HepG2 (cell line): ENCODE data around the gene TGFB2. TPM values are rescaled to one million over a fixed set of nuclear protein-coding genes. Genes with fewer than 3 reads are reported as not detected.

Experiments used
- ATRX ChIP-seq: sonication (generic); formaldehyde crosslinking; IDR thresholded peaks from 2 replicates; pipeline ENCODE4 v1.4.0; 2020; ENCODE audit warnings: missing genetic modification reagents, borderline replicate concordance
- BCL6 ChIP-seq: IDR thresholded peaks from 2 replicates; pipeline ENCODE4 v1.6.1; 2016; ENCODE audit warnings: missing genetic modification reagents, missing compliant biosample characterization
- CEBPB ChIP-seq: IDR thresholded peaks from 2 replicates; pipeline ENCODE4 v1.6.1; 2011; ENCODE audit warnings: low read depth, low read length, improper control_type of control experiment, borderline replicate concordance
- CREB1 ChIP-seq, 2 experiments: fragments of 450-650 bp in 1 of 2; IDR thresholded peaks; 2 replicates each; pipeline ENCODE4 v1.6.1; 2016 to 2017; ENCODE audit warnings: control low read depth in 1 of 2, mild to moderate bottlenecking in 1 of 2, missing compliant biosample characterization in 1 of 2, missing genetic modification characterization in 1 of 2
- EP300 ChIP-seq, 3 experiments: sonication (generic) in 1 of 3; formaldehyde crosslinking in 1 of 3; IDR thresholded peaks; 2 replicates each; pipeline versions ENCODE4 v1.5.1 to v1.6.1; 2011 to 2020; ENCODE audit warnings: low read depth in 2 of 3, low read length in 2 of 3, borderline replicate concordance in 1 of 3, improper control_type of control experiment in 1 of 3, mild to moderate bottlenecking in 1 of 3, missing genetic modification reagents in 1 of 3, moderate library complexity in 1 of 3
- FOSL2 ChIP-seq: sonication (generic); formaldehyde crosslinking; IDR thresholded peaks from 2 replicates; pipeline ENCODE4 v1.4.0; 2020; ENCODE audit warnings: missing genetic modification reagents
- HNF4A ChIP-seq: sonication (generic); formaldehyde crosslinking; IDR thresholded peaks from 2 replicates; pipeline ENCODE4 v1.4.0; 2020; ENCODE audit warnings: missing genetic modification reagents
- PHF21A ChIP-seq: sonication (generic); formaldehyde crosslinking; IDR thresholded peaks from 2 replicates; pipeline ENCODE4 v1.5.0; 2020; ENCODE audit warnings: mild to moderate bottlenecking, missing genetic modification reagents
- PPARG ChIP-seq: conservative IDR thresholded peaks from 2 replicates; pipeline ENCODE4 v1.6.1; 2016; ENCODE audit warnings: missing biosample characterization, missing genetic modification reagents
- RXRB ChIP-seq: IDR thresholded peaks from 2 replicates; pipeline ENCODE4 v1.6.1; 2016; ENCODE audit warnings: borderline replicate concordance, missing genetic modification reagents, missing compliant biosample characterization
- TBX2 ChIP-seq: sonication (generic); formaldehyde crosslinking; IDR thresholded peaks from 2 replicates; pipeline ENCODE4 v1.5.0; 2020; ENCODE audit warnings: missing genetic modification reagents, mild to moderate bottlenecking, borderline replicate concordance
- ZNF644 ChIP-seq: IDR thresholded peaks from 2 replicates; pipeline ENCODE4 v1.6.1; 2016; ENCODE audit warnings: low read depth
- polyA plus RNA-seq, 8 experiments: library from polyadenylated mRNA; depleted of rRNA in 3 of 8; stranded (reverse) in 7 of 8; unstranded in 1 of 8; fragments of >200 nt; fragmentation: Illumina TruSeq in 4 of 8; extraction: Trizol in 4 of 8; gene quantifications; 2 replicates each; pipeline versions ENCODE4 v1.2.1 to v1.2.3, GENCODE V29; 2011 to 2016; ENCODE audit warnings: low read depth in 4 of 8, missing spikeins in 1 of 8, mixed read lengths in 1 of 8; ENCODE audit not compliant: insufficient read depth in 1 of 8
- total RNA-seq, 5 experiments: library from RNA; depleted of rRNA; stranded (reverse); fragments of >200 nt; fragmentation: Illumina TruSeq; extraction: Trizol; gene quantifications; 2 replicates each; pipeline ENCODE4 v1.2.3, GENCODE V29; 2016; ENCODE audit warnings: low read depth in 1 of 5
- TF ChIP-seq, protein P1 (sequence below): sonication (generic); formaldehyde crosslinking; IDR thresholded peaks from 2 replicates; pipeline ENCODE4 v1.5.1; 2020; ENCODE audit warnings: mild to moderate bottlenecking, missing genetic modification reagents, borderline replicate concordance
- TF ChIP-seq, protein P2 (sequence below): IDR thresholded peaks from 2 replicates; pipeline ENCODE4 v1.6.1; 2012; ENCODE audit warnings: low read depth, low read length, improper control_type of control experiment
- TF ChIP-seq, protein P3 (sequence below): sonication (generic); formaldehyde crosslinking; IDR thresholded peaks from 2 replicates; pipeline ENCODE4 v1.4.0; 2020; ENCODE audit warnings: mild to moderate bottlenecking, missing genetic modification reagents, borderline replicate concordance

The TGFB2 gene
- total and polyA plus RNA-seq, 2 of the 13 experiments (the other 11 are each of a cell fraction or from before 2014, with no cell fraction given) = 0.07 TPM; not detected in 1

DNA sequence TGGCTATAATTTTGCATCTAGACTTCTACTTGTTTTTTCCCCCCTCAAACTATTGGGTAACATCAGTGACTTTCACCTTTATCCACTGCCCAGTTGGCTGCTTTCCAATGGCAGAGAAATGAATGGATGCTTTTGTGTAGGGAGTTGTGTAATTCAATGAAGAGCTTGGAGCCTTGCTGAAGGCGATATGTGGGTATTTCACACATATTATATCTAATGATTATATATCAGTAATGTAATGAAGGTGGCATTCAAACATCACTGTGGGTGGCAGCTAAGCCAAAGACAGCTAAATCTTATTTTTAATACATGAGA lies 81.2 kb downstream of the TGFB2 start (continued):
- TF ChIP-seq, protein P1, sequence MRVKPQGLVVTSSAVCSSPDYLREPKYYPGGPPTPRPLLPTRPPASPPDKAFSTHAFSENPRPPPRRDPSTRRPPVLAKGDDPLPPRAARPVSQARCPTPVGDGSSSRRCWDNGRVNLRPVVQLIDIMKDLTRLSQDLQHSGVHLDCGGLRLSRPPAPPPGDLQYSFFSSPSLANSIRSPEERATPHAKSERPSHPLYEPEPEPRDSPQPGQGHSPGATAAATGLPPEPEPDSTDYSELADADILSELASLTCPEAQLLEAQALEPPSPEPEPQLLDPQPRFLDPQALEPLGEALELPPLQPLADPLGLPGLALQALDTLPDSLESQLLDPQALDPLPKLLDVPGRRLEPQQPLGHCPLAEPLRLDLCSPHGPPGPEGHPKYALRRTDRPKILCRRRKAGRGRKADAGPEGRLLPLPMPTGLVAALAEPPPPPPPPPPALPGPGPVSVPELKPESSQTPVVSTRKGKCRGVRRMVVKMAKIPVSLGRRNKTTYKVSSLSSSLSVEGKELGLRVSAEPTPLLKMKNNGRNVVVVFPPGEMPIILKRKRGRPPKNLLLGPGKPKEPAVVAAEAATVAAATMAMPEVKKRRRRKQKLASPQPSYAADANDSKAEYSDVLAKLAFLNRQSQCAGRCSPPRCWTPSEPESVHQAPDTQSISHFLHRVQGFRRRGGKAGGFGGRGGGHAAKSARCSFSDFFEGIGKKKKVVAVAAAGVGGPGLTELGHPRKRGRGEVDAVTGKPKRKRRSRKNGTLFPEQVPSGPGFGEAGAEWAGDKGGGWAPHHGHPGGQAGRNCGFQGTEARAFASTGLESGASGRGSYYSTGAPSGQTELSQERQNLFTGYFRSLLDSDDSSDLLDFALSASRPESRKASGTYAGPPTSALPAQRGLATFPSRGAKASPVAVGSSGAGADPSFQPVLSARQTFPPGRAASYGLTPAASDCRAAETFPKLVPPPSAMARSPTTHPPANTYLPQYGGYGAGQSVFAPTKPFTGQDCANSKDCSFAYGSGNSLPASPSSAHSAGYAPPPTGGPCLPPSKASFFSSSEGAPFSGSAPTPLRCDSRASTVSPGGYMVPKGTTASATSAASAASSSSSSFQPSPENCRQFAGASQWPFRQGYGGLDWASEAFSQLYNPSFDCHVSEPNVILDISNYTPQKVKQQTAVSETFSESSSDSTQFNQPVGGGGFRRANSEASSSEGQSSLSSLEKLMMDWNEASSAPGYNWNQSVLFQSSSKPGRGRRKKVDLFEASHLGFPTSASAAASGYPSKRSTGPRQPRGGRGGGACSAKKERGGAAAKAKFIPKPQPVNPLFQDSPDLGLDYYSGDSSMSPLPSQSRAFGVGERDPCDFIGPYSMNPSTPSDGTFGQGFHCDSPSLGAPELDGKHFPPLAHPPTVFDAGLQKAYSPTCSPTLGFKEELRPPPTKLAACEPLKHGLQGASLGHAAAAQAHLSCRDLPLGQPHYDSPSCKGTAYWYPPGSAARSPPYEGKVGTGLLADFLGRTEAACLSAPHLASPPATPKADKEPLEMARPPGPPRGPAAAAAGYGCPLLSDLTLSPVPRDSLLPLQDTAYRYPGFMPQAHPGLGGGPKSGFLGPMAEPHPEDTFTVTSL (CRISPR knock-in tag) = peak; percentile 82; the same call in 1 of the 2 replicates
- peak; percentile 90 for TF ChIP-seq PPARG (CRISPR knock-in tag)
- TF ChIP-seq ZNF644 (CRISPR knock-in tag) = peak; percentile 83
- TF ChIP-seq CREB1 (IDR thresholded peaks at IDR 0.05) = no peak
- peak; percentile 36; the same call in 1 of the 2 replicates for TF ChIP-seq CREB1 (CRISPR knock-in tag; IDR thresholded peaks at IDR 0.05)
- peak; percentile 85 for TF ChIP-seq RXRB (CRISPR knock-in tag)
- peak; percentile 82 for TF ChIP-seq HNF4A (CRISPR knock-in tag)
- peak; percentile 40; the same call in 1 of the 2 replicates for TF ChIP-seq FOSL2 (CRISPR knock-in tag)
- TF ChIP-seq PHF21A (CRISPR knock-in tag) = peak; percentile 39; the same call in 1 of the 2 replicates
- TF ChIP-seq TBX2 = peak; percentile 46; the same call in 1 of the 2 replicates
- peak; percentile 65 to 84; a peak in 2 of 4 replicates for TF ChIP-seq EP300 (IDR thresholded peaks at IDR 0.05; ENCODE audit: low read depth in 2 of 2, low read length in 2 of 2)
- no peak for TF ChIP-seq EP300 (CRISPR knock-in tag; IDR thresholded peaks at IDR 0.05; ENCODE audit: borderline replicate concordance)
- no peak for TF ChIP-seq ATRX (CRISPR knock-in tag)
- TF ChIP-seq, protein P2, sequence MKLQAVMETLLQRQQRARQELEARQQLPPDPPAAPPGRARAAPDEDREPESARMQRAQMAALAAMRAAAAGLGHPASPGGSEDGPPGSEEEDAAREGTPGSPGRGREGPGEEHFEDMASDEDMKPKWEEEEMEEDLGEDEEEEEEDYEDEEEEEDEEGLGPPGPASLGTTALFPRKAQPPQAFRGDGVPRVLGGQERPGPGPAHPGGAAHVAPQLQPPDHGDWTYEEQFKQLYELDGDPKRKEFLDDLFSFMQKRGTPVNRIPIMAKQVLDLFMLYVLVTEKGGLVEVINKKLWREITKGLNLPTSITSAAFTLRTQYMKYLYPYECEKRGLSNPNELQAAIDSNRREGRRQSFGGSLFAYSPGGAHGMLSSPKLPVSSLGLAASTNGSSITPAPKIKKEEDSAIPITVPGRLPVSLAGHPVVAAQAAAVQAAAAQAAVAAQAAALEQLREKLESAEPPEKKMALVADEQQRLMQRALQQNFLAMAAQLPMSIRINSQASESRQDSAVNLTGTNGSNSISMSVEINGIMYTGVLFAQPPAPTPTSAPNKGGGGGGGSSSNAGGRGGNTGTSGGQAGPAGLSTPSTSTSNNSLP = peak; percentile 85
- TF ChIP-seq BCL6 = peak; percentile 55; the same call in 1 of the 2 replicates
- TF ChIP-seq, protein P3, sequence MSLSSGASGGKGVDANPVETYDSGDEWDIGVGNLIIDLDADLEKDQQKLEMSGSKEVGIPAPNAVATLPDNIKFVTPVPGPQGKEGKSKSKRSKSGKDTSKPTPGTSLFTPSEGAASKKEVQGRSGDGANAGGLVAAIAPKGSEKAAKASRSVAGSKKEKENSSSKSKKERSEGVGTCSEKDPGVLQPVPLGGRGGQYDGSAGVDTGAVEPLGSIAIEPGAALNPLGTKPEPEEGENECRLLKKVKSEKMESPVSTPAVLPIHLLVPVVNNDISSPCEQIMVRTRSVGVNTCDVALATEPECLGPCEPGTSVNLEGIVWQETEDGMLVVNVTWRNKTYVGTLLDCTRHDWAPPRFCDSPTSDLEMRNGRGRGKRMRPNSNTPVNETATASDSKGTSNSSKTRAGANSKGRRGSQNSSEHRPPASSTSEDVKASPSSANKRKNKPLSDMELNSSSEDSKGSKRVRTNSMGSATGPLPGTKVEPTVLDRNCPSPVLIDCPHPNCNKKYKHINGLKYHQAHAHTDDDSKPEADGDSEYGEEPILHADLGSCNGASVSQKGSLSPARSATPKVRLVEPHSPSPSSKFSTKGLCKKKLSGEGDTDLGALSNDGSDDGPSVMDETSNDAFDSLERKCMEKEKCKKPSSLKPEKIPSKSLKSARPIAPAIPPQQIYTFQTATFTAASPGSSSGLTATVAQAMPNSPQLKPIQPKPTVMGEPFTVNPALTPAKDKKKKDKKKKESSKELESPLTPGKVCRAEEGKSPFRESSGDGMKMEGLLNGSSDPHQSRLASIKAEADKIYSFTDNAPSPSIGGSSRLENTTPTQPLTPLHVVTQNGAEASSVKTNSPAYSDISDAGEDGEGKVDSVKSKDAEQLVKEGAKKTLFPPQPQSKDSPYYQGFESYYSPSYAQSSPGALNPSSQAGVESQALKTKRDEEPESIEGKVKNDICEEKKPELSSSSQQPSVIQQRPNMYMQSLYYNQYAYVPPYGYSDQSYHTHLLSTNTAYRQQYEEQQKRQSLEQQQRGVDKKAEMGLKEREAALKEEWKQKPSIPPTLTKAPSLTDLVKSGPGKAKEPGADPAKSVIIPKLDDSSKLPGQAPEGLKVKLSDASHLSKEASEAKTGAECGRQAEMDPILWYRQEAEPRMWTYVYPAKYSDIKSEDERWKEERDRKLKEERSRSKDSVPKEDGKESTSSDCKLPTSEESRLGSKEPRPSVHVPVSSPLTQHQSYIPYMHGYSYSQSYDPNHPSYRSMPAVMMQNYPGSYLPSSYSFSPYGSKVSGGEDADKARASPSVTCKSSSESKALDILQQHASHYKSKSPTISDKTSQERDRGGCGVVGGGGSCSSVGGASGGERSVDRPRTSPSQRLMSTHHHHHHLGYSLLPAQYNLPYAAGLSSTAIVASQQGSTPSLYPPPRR (CRISPR knock-in tag) = peak; percentile 22; the same call in 1 of the 2 replicates
- TF ChIP-seq CEBPB = peak; percentile 96
